ENCODE results near the gene BABAM1. TPM values are rescaled to one million over a fixed set of nuclear protein-coding genes. Genes with fewer than 3 reads are reported as not detected.
A peak's percentile ranks its signal among the peaks of the same experiment; 100 is the strongest.

The BABAM1 gene
- total RNA-seq, 1 donor from 2014 or later = 135 TPM

DNA sequence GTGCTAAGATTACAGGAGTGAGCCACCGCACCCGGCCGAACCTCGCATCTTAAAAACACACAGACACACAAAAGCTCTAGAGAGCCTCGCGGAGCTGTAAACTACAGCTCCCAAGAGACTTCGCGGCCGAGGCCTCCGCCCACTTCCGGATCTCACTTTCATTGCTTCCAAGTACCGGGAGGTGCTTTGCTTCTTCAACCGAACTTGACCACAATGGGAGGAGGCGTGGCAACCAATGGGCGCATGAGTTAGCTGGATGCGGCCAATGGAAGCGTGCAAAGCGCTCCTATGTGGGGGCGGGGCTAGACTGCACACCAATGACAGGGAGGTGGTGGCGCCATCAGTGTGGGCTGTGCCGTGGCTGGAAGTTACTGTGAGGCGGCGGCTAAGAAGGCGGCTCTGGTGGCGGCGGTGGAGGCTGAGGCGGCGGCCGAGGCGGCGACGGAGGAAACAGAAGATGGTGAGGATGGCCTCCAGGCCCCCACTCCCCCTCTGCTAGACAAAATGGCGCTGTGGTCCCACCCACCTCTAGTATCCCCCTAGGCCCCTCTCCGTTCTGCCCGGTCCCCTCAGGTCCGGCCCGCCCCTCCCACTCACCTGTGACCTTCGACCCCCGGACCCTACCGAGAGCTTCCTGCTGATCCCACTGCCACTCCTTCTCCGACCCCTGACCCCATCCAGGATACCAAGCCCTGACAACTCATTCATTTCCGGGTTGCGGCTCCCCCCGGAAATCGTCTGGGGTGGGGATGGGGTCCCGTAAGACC, 42.1 kb downstream of the BABAM1 start, which contains the start of gene DDA1:
Gene DDA1 (plus strand): TSS at position 366 of the 767 bp plus-strand sequence. CDS start 92 bp downstream, at position 458.
- Mint-ChIP-seq H3K27ac (peak within 1 kb of the TSS; percentile 82), H3K4me1 (peaks cover 42% of the 10 kb centered on the region), H3K27me3 (no peaks in the 10 kb centered on the region), H3K9me3 (no peaks in the 10 kb centered on the region), H3K4me3 (peak within 1 kb of the TSS; percentile 96), H3K36me3 (ENCODE audit: low read depth) (peaks cover 21% of the 10 kb centered on the region)
- intact Hi-C loops (cut with micrococcal nuclease) = loop anchor here (1.0 to 10.0 kb wide), 6 partner anchors 28 to 722 kb away; partner anchors contain the start of genes BABAM1, GTPBP3 and OCEL1
- DNase-seq (peak; percentile 87), ATAC-seq (ENCODE audit: low read depth) (peak; percentile 82)
- ChIA-PET CTCF (interaction anchor here (0.9 to 1.2 kb wide), 5 partner anchors 23 to 187 kb away, joined by 3 to 5 read pairs (median 3); partner anchors contain the start of gene MVB12A), POLR2A (interaction anchor here (0.5 to 1.9 kb wide), 17 partner anchors 8 to 979 kb away, joined by 3 to 24 read pairs (median 6); partner anchors contain the start of genes ANKLE1, ANO8, BABAM1 and GTPBP3)
- TF ChIP-seq, protein P1, sequence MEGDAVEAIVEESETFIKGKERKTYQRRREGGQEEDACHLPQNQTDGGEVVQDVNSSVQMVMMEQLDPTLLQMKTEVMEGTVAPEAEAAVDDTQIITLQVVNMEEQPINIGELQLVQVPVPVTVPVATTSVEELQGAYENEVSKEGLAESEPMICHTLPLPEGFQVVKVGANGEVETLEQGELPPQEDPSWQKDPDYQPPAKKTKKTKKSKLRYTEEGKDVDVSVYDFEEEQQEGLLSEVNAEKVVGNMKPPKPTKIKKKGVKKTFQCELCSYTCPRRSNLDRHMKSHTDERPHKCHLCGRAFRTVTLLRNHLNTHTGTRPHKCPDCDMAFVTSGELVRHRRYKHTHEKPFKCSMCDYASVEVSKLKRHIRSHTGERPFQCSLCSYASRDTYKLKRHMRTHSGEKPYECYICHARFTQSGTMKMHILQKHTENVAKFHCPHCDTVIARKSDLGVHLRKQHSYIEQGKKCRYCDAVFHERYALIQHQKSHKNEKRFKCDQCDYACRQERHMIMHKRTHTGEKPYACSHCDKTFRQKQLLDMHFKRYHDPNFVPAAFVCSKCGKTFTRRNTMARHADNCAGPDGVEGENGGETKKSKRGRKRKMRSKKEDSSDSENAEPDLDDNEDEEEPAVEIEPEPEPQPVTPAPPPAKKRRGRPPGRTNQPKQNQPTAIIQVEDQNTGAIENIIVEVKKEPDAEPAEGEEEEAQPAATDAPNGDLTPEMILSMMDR (IDR thresholded peaks at IDR 0.05) = no peak

DNA sequence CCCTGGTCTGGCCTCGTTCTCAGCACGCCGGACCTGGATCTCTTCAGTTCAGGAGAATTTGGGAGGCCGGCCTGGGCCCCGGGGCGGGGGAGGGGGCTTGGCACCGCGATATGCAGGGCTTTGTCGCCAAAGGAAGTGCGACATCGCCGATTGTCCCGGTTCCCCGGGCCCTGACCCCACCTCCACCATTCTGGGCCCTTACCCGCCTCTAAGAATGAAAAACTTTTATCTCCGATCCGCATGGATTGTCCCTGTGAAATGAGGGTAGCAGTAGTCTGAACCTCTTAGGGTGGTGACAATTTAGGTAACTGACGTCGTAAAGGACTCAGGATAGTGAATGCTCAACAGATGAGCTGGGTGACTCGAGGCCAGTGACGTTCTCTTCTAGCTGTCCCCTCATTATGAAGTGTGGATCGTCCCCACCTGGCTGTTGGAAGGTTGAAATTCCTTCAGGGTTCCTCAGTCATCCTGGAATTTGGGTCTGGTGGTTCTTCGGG, 42.8 kb downstream of the BABAM1 start:
- Mint-ChIP-seq H3K27ac (peak overlapping the region; percentile 59), H3K27me3 (no peaks in the 10 kb centered on the region), H3K36me3 (ENCODE audit: low read depth) (peaks cover 26% of the 10 kb centered on the region), H3K9me3 (no peaks in the 10 kb centered on the region), H3K4me1 (peaks cover 37% of the 10 kb centered on the region), H3K4me3 (peak overlapping the region; percentile 96)
- intact Hi-C loops (cut with micrococcal nuclease) = loop anchor here (1.0 to 10.0 kb wide), 6 partner anchors 27 to 723 kb away; partner anchors contain the start of genes BABAM1, GTPBP3 and OCEL1
- ChIA-PET CTCF (interaction anchor here (0.9 kb wide), 1 partner anchor 22 kb away, joined by 3 read pairs; no protein-coding TSS in a partner anchor), POLR2A (interaction anchor here (0.7 to 1.9 kb wide), 4 partner anchors 18 to 34 kb away, joined by 3 to 24 read pairs (median 10); partner anchors contain the start of gene ANKLE1)
- TF ChIP-seq, protein P1 (IDR thresholded peaks at IDR 0.05) = no peak
- ATAC-seq (ENCODE audit: low read depth) = no peak
- no peak for DNase-seq

DNA sequence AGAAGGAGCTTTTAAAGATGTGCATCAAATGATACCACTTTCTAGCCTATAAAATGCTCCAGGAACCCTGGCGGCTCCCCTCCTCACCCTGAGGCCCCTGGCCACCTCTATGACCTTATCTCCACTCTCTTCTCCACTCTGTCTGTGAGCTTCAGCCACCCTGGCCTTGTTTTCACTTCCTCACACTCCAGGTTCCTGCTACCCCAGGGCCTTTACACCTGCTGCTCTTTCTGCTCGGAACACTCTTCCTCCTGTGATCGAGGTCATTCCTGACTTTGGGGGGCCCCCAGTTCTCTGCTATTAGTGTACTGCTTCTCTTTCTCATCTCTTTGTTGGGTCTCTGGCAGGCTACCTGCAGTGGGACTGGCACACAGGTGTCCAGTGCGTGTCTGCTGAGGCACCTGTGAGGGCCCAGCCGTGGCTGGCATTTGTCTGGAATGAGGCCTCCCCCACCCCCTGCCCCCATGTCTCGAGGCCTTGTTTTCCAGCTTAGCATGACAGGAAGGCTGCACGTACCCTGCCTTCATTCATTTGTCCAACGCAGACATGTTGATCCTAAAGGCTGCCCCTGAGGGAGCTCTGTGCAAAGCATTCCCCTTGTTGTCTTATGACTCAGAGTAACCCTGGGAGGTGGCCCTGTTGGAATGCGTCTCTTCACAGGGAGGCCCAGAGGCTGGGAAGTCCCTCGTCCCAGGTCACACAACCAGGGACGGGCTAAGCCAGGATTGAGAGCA, 44.4 kb downstream of the BABAM1 start:
- no peak overlapping the region for H3K27ac Mint-ChIP-seq
- peak overlapping the region; percentile 17 for H3K4me3 Mint-ChIP-seq
- peaks cover 27% of the 10 kb centered on the region for H3K4me1 Mint-ChIP-seq
- no peaks in the 10 kb centered on the region for H3K27me3 Mint-ChIP-seq
- ChIA-PET CTCF (no interaction called here), POLR2A (no interaction called here)
- no peak for ATAC-seq (ENCODE audit: low read depth)
- no peaks in the 10 kb centered on the region for H3K9me3 Mint-ChIP-seq
- TF ChIP-seq, protein P1 (IDR thresholded peaks at IDR 0.05) = no peak
- DNase-seq = no peak
- intact Hi-C loops (cut with micrococcal nuclease) = no loop called here
- H3K36me3 Mint-ChIP-seq (ENCODE audit: low read depth) = peaks cover 37% of the 10 kb centered on the region

DNA sequence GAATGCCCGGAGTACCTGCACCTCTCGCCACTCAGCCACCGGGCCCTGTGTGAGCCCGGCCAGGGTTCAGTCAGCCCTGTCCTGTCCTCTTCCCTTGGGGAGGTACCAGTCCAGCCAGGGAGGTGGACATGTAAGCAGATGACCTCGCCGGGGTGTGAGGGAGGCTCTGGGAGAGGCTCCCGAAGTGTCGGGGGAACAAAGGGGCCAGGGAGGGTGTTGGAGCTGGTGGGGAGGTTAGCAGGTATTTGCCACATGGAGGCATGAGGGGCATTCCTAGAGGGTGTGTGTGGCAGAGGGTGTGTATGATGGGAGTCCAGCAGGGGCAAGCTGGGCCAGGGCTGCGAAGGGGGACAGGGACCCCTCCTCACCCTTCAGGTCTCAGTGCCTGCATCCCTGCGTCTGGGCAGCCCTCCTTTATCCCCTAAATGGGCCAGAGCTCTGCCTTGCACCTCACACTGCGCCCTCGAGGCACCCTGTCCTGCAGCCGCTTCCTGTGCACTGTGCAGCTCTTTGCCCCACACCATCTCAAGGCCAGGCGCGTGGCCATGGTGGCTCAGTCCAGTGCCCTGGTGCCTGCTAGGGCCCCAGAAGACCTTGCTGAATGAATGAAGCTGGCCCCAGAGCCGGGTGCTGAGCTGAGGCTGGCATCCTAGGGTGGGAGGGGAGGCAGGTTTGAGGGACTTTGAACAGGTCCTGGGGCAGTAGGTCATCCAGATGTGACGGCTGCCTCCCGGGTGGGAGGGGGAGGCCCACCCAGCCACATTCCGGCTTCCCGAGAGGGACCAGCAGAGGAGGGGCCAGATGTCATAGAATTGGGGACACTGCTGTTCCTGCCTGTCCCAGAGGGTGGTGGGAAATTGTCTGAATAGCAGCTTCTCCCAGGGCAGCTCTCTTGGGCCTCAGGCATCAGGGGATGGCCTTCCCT, 45.2 kb downstream of the BABAM1 start:
- DNase-seq (no peak), ATAC-seq (ENCODE audit: low read depth) (no peak)
- TF ChIP-seq, protein P1 (IDR thresholded peaks at IDR 0.05) = no peak
- intact Hi-C loops (cut with micrococcal nuclease) = no loop called here
- Mint-ChIP-seq H3K4me3 (no peak overlapping the region), H3K4me1 (peaks cover 27% of the 10 kb centered on the region), H3K9me3 (no peaks in the 10 kb centered on the region), H3K27me3 (no peaks in the 10 kb centered on the region), H3K27ac (no peak overlapping the region), H3K36me3 (ENCODE audit: low read depth) (peaks cover 37% of the 10 kb centered on the region)
- POLR2A ChIA-PET = no interaction called here
- CTCF ChIA-PET = no interaction called here

Data from activated B cell treated with CpG ODN at 0.5 μM for 24 hours (primary cell).